ENCODE data around the gene AQR. TPM values are rescaled to one million over a fixed set of nuclear protein-coding genes. Genes with fewer than 3 reads are reported as not detected.

AQR gene
- total and polyA plus RNA-seq, 4 experiments from 2014 or later, result 12.9 to 47.6 (median 29.4) TPM

DNA sequence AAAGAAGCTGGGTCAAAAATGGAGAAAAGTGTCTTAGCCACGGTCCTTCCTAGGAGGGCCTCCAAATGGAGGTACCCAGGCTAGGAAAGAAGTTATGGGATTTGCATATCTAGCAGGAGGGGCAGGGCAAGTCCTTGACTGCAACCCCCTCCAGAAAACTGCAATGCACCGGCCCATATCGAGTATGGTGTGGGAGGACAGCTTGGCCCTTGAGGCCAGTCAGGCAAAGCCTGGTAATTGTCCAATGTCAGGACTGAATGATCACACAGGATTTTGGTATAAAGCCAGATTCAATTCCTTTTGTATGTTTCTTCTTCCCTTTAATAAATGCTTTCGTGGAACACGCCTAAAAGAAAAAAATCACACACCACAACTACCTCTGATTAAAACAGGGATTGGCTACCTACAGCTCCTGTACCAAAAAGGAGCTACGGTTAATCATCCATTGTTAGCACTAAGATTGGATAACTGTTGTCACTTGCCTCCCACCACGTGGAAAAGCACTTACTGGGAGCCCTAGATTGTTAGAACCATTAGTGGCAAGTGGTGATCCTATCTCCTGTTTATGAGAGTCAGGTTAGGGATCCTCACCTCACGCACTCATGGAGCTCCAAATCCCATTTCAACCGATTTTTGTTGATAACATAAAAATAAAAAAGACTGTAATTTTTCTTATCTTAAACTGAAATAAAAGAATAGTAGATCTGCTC, 17.4 kb upstream of the AQR start:
- H3K27me3 ChIP-seq (ENCODE audit: insufficient read depth, low read length), result no peaks in the 10 kb centered on the region
- CTCF ChIA-PET (ENCODE audit: partially characterized antibody), result interaction anchor here (2.0 to 8.0 kb wide), 2 partner anchors 12 to 17 kb away, joined by 8 to 76 read pairs; partner anchors contain the start of gene AQR
- H3K4me3 ChIP-seq (ENCODE audit: low read length in 2 of 2), result peak overlapping the region; percentile 97 to 100
- H3K4me3 Mint-ChIP-seq, result peak overlapping the region; percentile 94 to 100 (median 98)
- peak overlapping the region; percentile 98 to 100 (median 99) for H3K27ac Mint-ChIP-seq
- intact Hi-C loops (cut with micrococcal nuclease), result loop anchor here (10.0 kb wide), 2 partner anchors 622 to 652 kb away; partner anchors contain the start of genes LPCAT4 and SLC12A6
- peaks cover 12 to 44% of the 10 kb centered on the region in 2 donors for H3K36me3 Mint-ChIP-seq
- H3K4me1 Mint-ChIP-seq, result peaks cover 28 to 54% (median 36%) of the 10 kb centered on the region in 4 donors
- H3K4me1 ChIP-seq (ENCODE audit: insufficient read depth, low read length), result peaks cover 47% of the 10 kb centered on the region
- H3K27me3 Mint-ChIP-seq, result peaks cover 0 to 3% of the 10 kb centered on the region in 2 donors
- POLR2A ChIA-PET (ENCODE audit: partially characterized antibody), result interaction anchor here (1.3 to 6.9 kb wide), 6 partner anchors 13 to 885 kb away, joined by 6 to 210 read pairs (median 9); partner anchors contain the start of genes AQR, DPH6, EMC4 and EMC7
- peak overlapping the region; percentile 96 for H3K27ac ChIP-seq (ENCODE audit: low read depth, low read length)
- no peaks in the 10 kb centered on the region for H3K9me3 ChIP-seq (ENCODE audit: control insufficient read depth in 1 of 2, low read length in 2 of 2)
- H3K9me3 Mint-ChIP-seq, result no peaks in the 10 kb centered on the region
- DNase-seq, result no peak
- H3K36me3 ChIP-seq (ENCODE audit: insufficient read depth, low read length), result peaks cover 11% of the 10 kb centered on the region

DNA sequence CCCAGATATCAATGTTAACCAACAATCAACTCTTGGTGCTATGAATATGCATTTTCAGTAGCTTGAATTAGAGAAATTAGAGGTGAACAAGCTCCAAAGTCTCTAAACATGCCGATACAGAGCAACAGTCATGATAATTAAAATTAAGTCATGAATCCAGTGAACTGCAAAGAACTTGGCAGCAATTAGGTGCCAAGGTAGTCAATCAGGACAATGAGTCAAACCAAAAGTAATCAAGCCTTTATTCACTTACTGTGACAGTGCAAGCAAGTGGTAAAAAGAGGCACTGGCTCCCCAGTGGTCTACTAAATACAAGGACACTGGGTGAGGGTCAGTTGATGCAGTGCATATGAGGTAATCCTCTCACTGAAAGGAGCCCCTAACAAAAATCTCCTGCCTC, 16.8 kb upstream of the AQR start:
- ChIA-PET POLR2A (ENCODE audit: partially characterized antibody) (interaction anchor here (3.3 to 6.9 kb wide), 2 partner anchors 12 to 17 kb away, joined by 30 to 210 read pairs; partner anchors contain the start of gene AQR), CTCF (ENCODE audit: partially characterized antibody) (interaction anchor here (2.0 to 8.0 kb wide), 2 partner anchors 11 to 17 kb away, joined by 8 to 76 read pairs; partner anchors contain the start of gene AQR)
- H3K36me3 ChIP-seq (ENCODE audit: insufficient read depth, low read length), result peaks cover 17% of the 10 kb centered on the region
- peaks cover 47% of the 10 kb centered on the region for H3K4me1 ChIP-seq (ENCODE audit: insufficient read depth, low read length)
- no peaks in the 10 kb centered on the region for H3K27me3 ChIP-seq (ENCODE audit: insufficient read depth, low read length)
- intact Hi-C loops (cut with micrococcal nuclease), result loop anchor here (10.0 kb wide), 2 partner anchors 622 to 652 kb away; partner anchors contain the start of genes LPCAT4 and SLC12A6
- Mint-ChIP-seq H3K36me3 (peaks cover 16 to 50% of the 10 kb centered on the region in 2 donors), H3K4me3 (peak overlapping the region; percentile 94 to 100 (median 98)), H3K9me3 (no peaks in the 10 kb centered on the region), H3K27ac (peak overlapping the region; percentile 25 to 100 (median 72)), H3K4me1 (peaks cover 26 to 54% (median 38%) of the 10 kb centered on the region in 4 donors), H3K27me3 (peaks cover 0 to 3% of the 10 kb centered on the region in 2 donors)
- H3K4me3 ChIP-seq (ENCODE audit: low read length in 2 of 2), result peak overlapping the region; percentile 97 to 100
- H3K27ac ChIP-seq (ENCODE audit: low read depth, low read length), result peak overlapping the region; percentile 96
- no peaks in the 10 kb centered on the region for H3K9me3 ChIP-seq (ENCODE audit: control insufficient read depth in 1 of 2, low read length in 2 of 2)
- no peak for DNase-seq

DNA sequence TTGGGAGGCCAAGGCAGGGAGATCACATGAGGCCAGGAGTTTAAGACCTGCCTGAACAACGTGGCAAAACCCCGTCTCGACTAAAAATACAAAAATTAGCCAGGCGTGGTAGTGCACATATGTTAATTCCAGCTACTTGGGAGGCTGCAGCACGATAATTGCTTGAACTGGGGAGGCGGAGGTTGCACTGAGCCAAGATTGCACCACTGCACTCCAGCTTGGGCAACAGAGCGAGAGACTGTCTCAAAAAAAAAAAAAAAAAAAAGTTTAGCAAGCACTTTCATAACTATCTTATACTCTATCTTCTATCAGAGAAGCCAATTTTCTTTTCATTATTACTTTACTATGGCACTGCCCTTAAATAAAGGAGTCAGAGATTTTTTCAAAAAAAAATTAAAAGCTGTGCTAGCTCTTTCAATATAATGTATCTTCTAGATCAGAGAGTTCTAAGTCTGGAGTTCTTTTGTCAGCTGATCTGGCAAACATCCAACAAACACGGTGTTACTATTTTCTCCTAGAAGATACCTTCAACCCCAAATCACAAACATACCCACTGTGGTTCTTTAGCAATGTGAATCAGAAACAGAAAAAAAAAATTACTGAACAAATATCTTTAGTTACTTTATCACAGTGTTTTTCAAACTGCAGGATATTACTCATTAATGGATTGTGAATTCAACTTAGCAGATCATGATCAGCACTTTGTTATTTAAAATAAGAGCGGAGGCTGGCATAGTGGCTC, 15.5 kb upstream of the AQR start:
- peak in 1 of 5 donors; percentile 17 for DNase-seq
- no peak overlapping the region for H3K4me3 ChIP-seq (ENCODE audit: low read length in 2 of 2)
- Mint-ChIP-seq H3K36me3 (peaks cover 16 to 56% of the 10 kb centered on the region in 2 donors), H3K4me3 (peak overlapping the region; percentile 42 to 79 (median 63)), H3K4me1 (peaks cover 25 to 54% (median 39%) of the 10 kb centered on the region in 4 donors), H3K27me3 (peaks cover 0 to 3% of the 10 kb centered on the region in 2 donors), H3K27ac (peak overlapping the region; percentile 43 to 100 (median 74)), H3K9me3 (no peaks in the 10 kb centered on the region)
- H3K27me3 ChIP-seq (ENCODE audit: insufficient read depth, low read length), result no peaks in the 10 kb centered on the region
- H3K36me3 ChIP-seq (ENCODE audit: insufficient read depth, low read length), result peaks cover 22% of the 10 kb centered on the region
- H3K27ac ChIP-seq (ENCODE audit: low read depth, low read length), result no peak overlapping the region
- intact Hi-C loops (cut with micrococcal nuclease), result loop anchor here (10.0 kb wide), 2 partner anchors 620 to 650 kb away; partner anchors contain the start of genes LPCAT4 and SLC12A6
- no peaks in the 10 kb centered on the region for H3K9me3 ChIP-seq (ENCODE audit: control insufficient read depth in 1 of 2, low read length in 2 of 2)
- H3K4me1 ChIP-seq (ENCODE audit: insufficient read depth, low read length), result peaks cover 47% of the 10 kb centered on the region
- POLR2A ChIA-PET (ENCODE audit: partially characterized antibody), result interaction anchor here (6.9 kb wide), 1 partner anchor 15 kb away, joined by 210 read pairs; the partner anchor contains the start of gene AQR
- CTCF ChIA-PET (ENCODE audit: partially characterized antibody), result interaction anchor here (0.8 to 8.0 kb wide), 2 partner anchors 10 to 15 kb away, joined by 3 to 76 read pairs; partner anchors contain the start of gene AQR

DNA sequence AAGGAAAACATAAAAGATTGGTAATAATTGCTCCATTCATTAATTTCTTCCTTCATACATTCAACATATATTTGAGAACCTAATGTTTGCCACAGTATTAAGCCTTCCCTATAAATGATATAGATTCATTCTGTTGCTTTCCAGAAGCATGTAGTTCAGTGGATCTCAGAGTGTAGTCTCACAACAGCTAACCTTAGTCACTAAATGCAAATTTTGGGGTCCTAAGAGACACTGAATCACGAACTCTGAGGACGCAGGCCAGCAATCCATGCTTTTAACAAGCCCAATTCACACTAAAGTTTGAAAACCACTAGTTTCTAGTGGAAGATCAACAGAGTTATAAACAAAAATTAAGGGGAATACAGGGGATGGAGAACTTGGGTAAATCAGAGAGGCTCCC, 7.2 kb upstream of the AQR start:
- CTCF ChIA-PET (ENCODE audit: partially characterized antibody), result interaction anchor here (0.6 to 0.9 kb wide), 2 partner anchors 11 to 1788 kb away, joined by 3 read pairs; partner anchors contain the start of gene ZNF770
- H3K9me3 Mint-ChIP-seq, result peaks cover 0 to 2% (median 0%) of the 10 kb centered on the region in 8 donors
- H3K4me3 ChIP-seq (ENCODE audit: low read length in 2 of 2), result no peak overlapping the region
- peaks cover 2 to 14% of the 10 kb centered on the region in 2 donors for H3K36me3 Mint-ChIP-seq
- no peaks in the 10 kb centered on the region for H3K4me1 ChIP-seq (ENCODE audit: insufficient read depth, low read length)
- no peak overlapping the region for H3K27ac ChIP-seq (ENCODE audit: low read depth, low read length)
- no peak overlapping the region for H3K4me3 Mint-ChIP-seq
- no peaks in the 10 kb centered on the region for H3K27me3 Mint-ChIP-seq
- intact Hi-C loops (cut with micrococcal nuclease), result no loop called here
- DNase-seq, result no peak
- peaks cover 0 to 8% (median 2%) of the 10 kb centered on the region in 4 donors for H3K4me1 Mint-ChIP-seq
- POLR2A ChIA-PET (ENCODE audit: partially characterized antibody), result interaction anchor here (1.7 kb wide), 1 partner anchor 11 kb away, joined by 9 read pairs; the partner anchor contains the start of gene ZNF770
- H3K9me3 ChIP-seq (ENCODE audit: control insufficient read depth in 1 of 2, low read length in 2 of 2), result no peaks in the 10 kb centered on the region
- peaks cover 9% of the 10 kb centered on the region for H3K36me3 ChIP-seq (ENCODE audit: insufficient read depth, low read length)
- peak overlapping the region in 3 of 7 donors; percentile 28 to 66 (median 64) for H3K27ac Mint-ChIP-seq
- no peaks in the 10 kb centered on the region for H3K27me3 ChIP-seq (ENCODE audit: insufficient read depth, low read length)

DNA sequence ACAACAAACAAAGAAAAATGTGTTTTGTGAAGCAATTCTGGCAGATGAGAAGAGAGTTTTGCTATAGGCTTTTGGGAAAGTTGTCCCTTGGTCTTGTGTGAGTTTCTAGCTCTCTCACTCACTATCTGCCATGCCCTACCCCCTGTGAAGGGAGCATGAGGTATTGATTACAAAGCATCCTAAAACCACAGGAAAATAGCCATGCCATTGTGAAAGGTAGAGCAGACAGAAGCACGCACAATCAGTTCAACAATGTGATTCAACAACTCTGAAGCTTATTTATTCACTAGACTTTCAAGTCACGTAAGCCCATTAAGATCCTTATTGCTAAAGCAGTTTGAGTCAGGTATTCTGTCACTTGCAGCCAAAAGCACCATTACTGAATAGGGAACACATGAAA, 6.5 kb upstream of the AQR start:
- no peaks in the 10 kb centered on the region for H3K27me3 Mint-ChIP-seq
- intact Hi-C loops (cut with micrococcal nuclease), result no loop called here
- H3K4me3 Mint-ChIP-seq, result no peak overlapping the region
- Histone ChIP-seq H3K36me3 (ENCODE audit: insufficient read depth, low read length) (peaks cover 2% of the 10 kb centered on the region), H3K9me3 (ENCODE audit: control insufficient read depth in 1 of 2, low read length in 2 of 2) (no peaks in the 10 kb centered on the region), H3K4me3 (ENCODE audit: low read length in 2 of 2) (no peak overlapping the region), H3K27ac (ENCODE audit: low read depth, low read length) (no peak overlapping the region), H3K27me3 (ENCODE audit: insufficient read depth, low read length) (no peaks in the 10 kb centered on the region), H3K4me1 (ENCODE audit: insufficient read depth, low read length) (no peaks in the 10 kb centered on the region)
- ChIA-PET CTCF (ENCODE audit: partially characterized antibody) (interaction anchor here (2.4 kb wide), 1 partner anchor 11 kb away, joined by 8 read pairs; no protein-coding TSS in a partner anchor), POLR2A (ENCODE audit: partially characterized antibody) (interaction anchor here (4.5 kb wide), 1 partner anchor 11 kb away, joined by 30 read pairs; the partner anchor contains the start of gene ZNF770)
- peaks cover 0 to 2% (median 0%) of the 10 kb centered on the region in 8 donors for H3K9me3 Mint-ChIP-seq
- H3K27ac Mint-ChIP-seq, result peak overlapping the region in 2 of 7 donors; percentile 1 to 57
- peaks cover 0 to 7% of the 10 kb centered on the region in 2 donors for H3K36me3 Mint-ChIP-seq
- no peak for DNase-seq
- peaks cover 0 to 4% (median 2%) of the 10 kb centered on the region in 4 donors for H3K4me1 Mint-ChIP-seq

DNA sequence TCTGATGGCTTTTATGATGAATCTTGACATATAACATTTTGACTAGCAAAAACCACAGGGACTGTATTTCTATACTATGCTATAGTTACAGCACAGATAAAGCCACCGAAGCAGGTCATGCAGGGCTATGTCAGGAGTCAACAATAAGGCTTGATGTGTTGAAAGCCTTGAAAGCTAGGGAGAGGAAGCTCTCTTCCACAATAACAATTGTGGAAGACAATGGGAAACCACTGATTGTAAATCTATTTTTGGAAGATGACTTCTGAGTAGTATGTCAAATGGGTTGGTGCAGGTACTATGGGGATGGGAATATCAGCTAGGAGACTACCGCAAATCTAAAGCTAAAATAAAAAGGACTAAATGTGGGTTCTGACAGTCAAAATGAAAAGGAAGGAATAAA, 4.0 kb upstream of the AQR start:
- Histone ChIP-seq H3K27ac (ENCODE audit: low read depth, low read length) (no peak overlapping the region), H3K9me3 (ENCODE audit: control insufficient read depth in 1 of 2, low read length in 2 of 2) (no peaks in the 10 kb centered on the region), H3K4me1 (ENCODE audit: insufficient read depth, low read length) (peaks cover 11% of the 10 kb centered on the region), H3K4me3 (ENCODE audit: low read length in 2 of 2) (no peak overlapping the region), H3K36me3 (ENCODE audit: insufficient read depth, low read length) (no peaks in the 10 kb centered on the region), H3K27me3 (ENCODE audit: insufficient read depth, low read length) (no peaks in the 10 kb centered on the region)
- Mint-ChIP-seq H3K27me3 (no peaks in the 10 kb centered on the region), H3K4me1 (peaks cover 10 to 18% (median 16%) of the 10 kb centered on the region in 4 donors), H3K9me3 (peaks cover 0 to 2% (median 0%) of the 10 kb centered on the region in 8 donors), H3K4me3 (no peak overlapping the region), H3K27ac (peak overlapping the region in 1 of 7 donors; percentile 31), H3K36me3 (peaks cover 0 to 8% of the 10 kb centered on the region in 2 donors)
- ChIA-PET CTCF (ENCODE audit: partially characterized antibody) (no interaction called here), POLR2A (ENCODE audit: partially characterized antibody) (interaction anchor here (1.3 to 4.5 kb wide), 2 partner anchors 10 to 14 kb away, joined by 3 to 30 read pairs; partner anchors contain the start of gene ZNF770)
- intact Hi-C loops (cut with micrococcal nuclease), result no loop called here
- DNase-seq, result no peak

Measured in CD4-positive, alpha-beta memory T cell (primary cell).